Activated naive CD4-positive, alpha-beta T cell treated with anti-CD3 and anti-CD28 coated beads, Interleukin-2, amount 10 ng/mL, durations not matched to agents 7 days and 5 days (primary cell): ENCODE measurements around the gene AGAP1.

Source experiments
- CTCF ChIA-PET: fragments of 350-600 bp; sonication (Branson Sonifier 250); formaldehyde crosslinking; loops from one replicate; lab custom pipeline; 2021; ENCODE audit warnings: antibody characterized with exemption; lab: Charles Lee
- DNase-seq: peaks from one replicate; pipeline ENCODE4 v3.0.0-alpha.2; 2020
- H3K27ac Mint-ChIP-seq: one replicate; pipeline ENCODE4 v1.8.0; 2021; ENCODE audit warnings: mild to moderate bottlenecking, moderate library complexity, mixed read lengths
- H3K27me3 Mint-ChIP-seq: one replicate; pipeline ENCODE4 v1.8.0; 2021; ENCODE audit warnings: mild to moderate bottlenecking, mixed read lengths
- H3K36me3 Mint-ChIP-seq: one replicate; pipeline ENCODE4 v1.8.0; 2021; ENCODE audit warnings: mixed read lengths
- H3K4me1 Mint-ChIP-seq: one replicate; pipeline ENCODE4 v1.8.0; 2021; ENCODE audit warnings: mixed read lengths
- H3K4me3 Mint-ChIP-seq: one replicate; pipeline ENCODE4 v1.8.0; 2021; ENCODE audit warnings: mild to moderate bottlenecking, moderate library complexity, mixed read lengths
- H3K9me3 Mint-ChIP-seq: one replicate; pipeline ENCODE4 v1.8.0; 2021; ENCODE audit warnings: mixed read lengths

AGAP1 gene

DNA sequence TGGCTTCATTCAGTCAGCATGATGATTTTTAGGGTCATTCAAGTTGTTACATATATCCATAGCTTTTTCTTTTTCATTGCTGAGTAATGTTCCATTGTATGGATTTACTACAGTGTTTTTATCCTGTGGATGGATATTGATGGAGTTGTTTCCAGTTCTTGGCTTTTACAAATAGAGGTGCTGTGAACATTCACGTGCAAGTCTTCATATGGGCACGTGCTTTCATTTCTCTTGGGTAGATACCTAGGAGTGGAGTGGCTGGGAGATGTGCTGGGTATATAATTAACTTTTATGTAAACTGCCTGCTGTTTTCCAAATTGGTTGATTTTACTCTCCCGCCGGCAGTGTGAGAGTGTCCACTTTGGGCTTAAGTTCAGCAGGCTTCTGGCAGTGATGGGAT lies 16.5 kb downstream of the AGAP1 start:
- no peak overlapping the region for H3K27ac Mint-ChIP-seq
- DNase-seq = no peak
- no peaks in the 10 kb centered on the region for H3K36me3 Mint-ChIP-seq
- CTCF ChIA-PET = no interaction called here
- no peaks in the 10 kb centered on the region for H3K9me3 Mint-ChIP-seq
- H3K4me1 Mint-ChIP-seq = no peaks in the 10 kb centered on the region
- H3K27me3 Mint-ChIP-seq = no peaks in the 10 kb centered on the region
- H3K4me3 Mint-ChIP-seq = no peak overlapping the region

- no peaks in the 10 kb centered on the region for H3K36me3 Mint-ChIP-seq
- no peaks in the 10 kb centered on the region for H3K9me3 Mint-ChIP-seq
- CTCF ChIA-PET = no interaction called here
- no peaks in the 10 kb centered on the region for H3K4me1 Mint-ChIP-seq
- no peaks in the 10 kb centered on the region for H3K27me3 Mint-ChIP-seq
- H3K4me3 Mint-ChIP-seq = no peak overlapping the region
- H3K27ac Mint-ChIP-seq = no peak overlapping the region
- DNase-seq = no peak
Observed at GRCh38 chr2:235511187-235511661, 17.4 kb downstream of the AGAP1 start.

DNA sequence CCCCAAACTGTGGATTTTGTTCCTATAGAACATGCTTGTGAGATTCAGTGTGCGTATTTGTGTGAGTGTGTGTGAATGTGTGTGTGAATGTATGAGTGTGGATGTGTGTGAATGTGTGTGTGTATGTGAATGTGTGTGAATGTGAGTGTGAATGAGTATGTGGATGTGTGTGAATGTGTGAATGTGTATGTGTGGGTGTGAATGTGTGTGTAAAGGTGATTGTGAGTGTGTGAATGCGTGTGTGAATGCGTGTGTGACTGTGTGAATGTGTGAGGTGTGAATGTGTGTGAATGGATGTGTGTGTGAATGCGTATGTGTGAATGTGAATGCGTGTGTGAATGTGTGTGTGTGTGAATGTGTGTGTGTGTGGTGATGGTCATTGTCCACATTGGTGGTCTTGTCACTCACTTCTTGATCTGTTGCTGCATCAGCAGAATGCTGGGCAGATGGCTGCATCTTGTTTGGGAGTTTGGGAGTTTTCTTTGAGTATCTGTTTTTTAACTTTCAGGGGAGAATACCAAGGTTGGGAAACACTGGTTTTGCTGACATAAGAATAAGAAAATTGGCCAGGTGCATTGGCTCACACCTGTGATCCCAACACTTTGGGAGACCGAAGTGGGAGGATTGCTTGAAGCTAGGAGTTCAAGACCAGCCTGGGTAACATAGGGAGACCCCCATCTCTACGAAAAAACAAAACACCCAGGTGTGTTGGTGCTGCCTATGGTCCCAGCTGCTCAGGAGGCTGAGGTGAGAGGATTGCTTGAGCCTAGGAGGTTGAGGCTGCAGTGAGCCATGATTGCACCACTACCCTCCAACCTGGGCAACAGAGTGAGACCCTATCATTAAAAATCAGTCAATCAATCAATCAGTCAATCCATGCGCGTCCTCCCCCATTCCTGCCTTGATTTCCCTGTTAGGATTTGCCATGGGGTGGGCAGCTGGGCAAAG lies 18.2 kb downstream of the AGAP1 start:
- Mint-ChIP-seq H3K27me3 (no peaks in the 10 kb centered on the region), H3K9me3 (no peaks in the 10 kb centered on the region), H3K4me1 (no peaks in the 10 kb centered on the region), H3K27ac (no peak overlapping the region), H3K4me3 (no peak overlapping the region), H3K36me3 (no peaks in the 10 kb centered on the region)
- no peak for DNase-seq
- CTCF ChIA-PET = no interaction called here

- CTCF ChIA-PET = no interaction called here
- H3K36me3 Mint-ChIP-seq = no peaks in the 10 kb centered on the region
- H3K4me3 Mint-ChIP-seq = no peak overlapping the region
- H3K9me3 Mint-ChIP-seq = no peaks in the 10 kb centered on the region
- no peak overlapping the region for H3K27ac Mint-ChIP-seq
- H3K27me3 Mint-ChIP-seq = no peaks in the 10 kb centered on the region
- no peak for DNase-seq
- no peaks in the 10 kb centered on the region for H3K4me1 Mint-ChIP-seq
Observed at GRCh38 chr2:235512699-235513053, 18.8 kb downstream of the AGAP1 start.

DNA sequence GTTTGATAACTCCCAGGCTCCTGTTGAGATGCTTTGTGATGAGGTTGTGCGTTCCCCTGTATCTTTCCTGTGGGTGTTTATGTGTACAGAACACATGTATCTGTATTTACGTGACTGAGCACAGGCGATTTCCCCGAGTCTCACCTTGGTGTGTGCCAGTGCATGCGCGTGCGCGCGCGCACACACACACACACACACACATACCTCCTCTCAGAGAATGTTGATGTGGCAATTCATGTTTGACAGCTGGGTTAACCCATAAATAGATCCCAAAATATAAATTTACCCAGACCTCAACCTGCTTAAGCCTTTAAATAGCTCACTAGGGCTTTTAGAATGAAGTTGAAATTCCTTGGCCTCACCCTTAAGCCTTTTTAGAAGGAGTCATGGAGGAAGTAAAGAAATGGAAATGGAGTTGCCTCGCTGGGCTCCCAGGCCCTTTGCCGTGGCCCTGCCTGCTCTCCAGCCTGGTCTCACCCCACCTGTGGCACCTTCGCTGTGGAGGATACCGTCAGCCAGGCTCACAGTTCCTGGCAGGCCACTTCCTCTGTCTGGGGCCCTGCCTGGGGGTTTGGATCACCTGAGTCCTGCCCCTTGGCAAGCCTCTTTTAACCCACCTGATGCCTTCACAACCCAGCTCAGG lies 20.3 kb downstream of the AGAP1 start:
- CTCF ChIA-PET = no interaction called here
- H3K9me3 Mint-ChIP-seq = no peaks in the 10 kb centered on the region
- H3K27ac Mint-ChIP-seq = no peak overlapping the region
- H3K4me1 Mint-ChIP-seq = no peaks in the 10 kb centered on the region
- DNase-seq = no peak
- no peaks in the 10 kb centered on the region for H3K36me3 Mint-ChIP-seq
- H3K27me3 Mint-ChIP-seq = no peaks in the 10 kb centered on the region
- H3K4me3 Mint-ChIP-seq = no peak overlapping the region

GRCh38 chr2:235514627-235515363 lies 21.0 kb downstream of the AGAP1 start:
- no peaks in the 10 kb centered on the region for H3K9me3 Mint-ChIP-seq
- no peaks in the 10 kb centered on the region for H3K4me1 Mint-ChIP-seq
- DNase-seq = no peak
- no peaks in the 10 kb centered on the region for H3K36me3 Mint-ChIP-seq
- no peaks in the 10 kb centered on the region for H3K27me3 Mint-ChIP-seq
- CTCF ChIA-PET = interaction anchor here (0.5 kb wide), 1 partner anchor 264 kb away, joined by 4 read pairs; no protein-coding TSS in a partner anchor
- no peak overlapping the region for H3K4me3 Mint-ChIP-seq
- H3K27ac Mint-ChIP-seq = no peak overlapping the region

- no peaks in the 10 kb centered on the region for H3K9me3 Mint-ChIP-seq
- no peaks in the 10 kb centered on the region for H3K27me3 Mint-ChIP-seq
- no peak for DNase-seq
- H3K4me3 Mint-ChIP-seq = no peak overlapping the region
- no peaks in the 10 kb centered on the region for H3K4me1 Mint-ChIP-seq
- H3K36me3 Mint-ChIP-seq = no peaks in the 10 kb centered on the region
- no peak overlapping the region for H3K27ac Mint-ChIP-seq
- CTCF ChIA-PET = interaction anchor here (0.5 kb wide), 1 partner anchor 264 kb away, joined by 4 read pairs; no protein-coding TSS in a partner anchor
Observed at GRCh38 chr2:235515364-235515742, 21.5 kb downstream of the AGAP1 start.

DNA sequence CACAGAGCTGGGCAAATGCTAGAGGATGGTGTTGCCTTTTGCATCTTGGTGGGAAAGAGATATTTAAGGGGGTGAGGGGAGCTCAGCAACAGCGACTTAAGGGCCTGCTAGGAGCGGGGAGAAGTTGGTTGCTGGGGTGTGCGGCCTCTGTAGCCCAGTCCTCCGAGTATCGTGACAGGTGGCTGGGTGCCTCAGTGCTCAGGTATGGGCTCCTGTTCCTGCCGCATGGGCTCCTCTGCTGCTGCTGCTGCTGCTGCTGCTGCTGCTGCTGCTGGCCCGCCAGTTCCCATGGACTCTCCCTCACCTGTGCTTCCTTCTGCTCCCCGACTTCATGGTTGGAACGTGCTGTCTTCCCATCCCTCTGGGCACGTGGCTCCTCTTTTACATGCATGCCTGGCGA lies 22.0 kb downstream of the AGAP1 start:
- no peak overlapping the region for H3K4me3 Mint-ChIP-seq
- H3K4me1 Mint-ChIP-seq = no peaks in the 10 kb centered on the region
- CTCF ChIA-PET = no interaction called here
- H3K9me3 Mint-ChIP-seq = no peaks in the 10 kb centered on the region
- H3K27me3 Mint-ChIP-seq = no peaks in the 10 kb centered on the region
- H3K36me3 Mint-ChIP-seq = no peaks in the 10 kb centered on the region
- no peak overlapping the region for H3K27ac Mint-ChIP-seq
- DNase-seq = no peak

DNA sequence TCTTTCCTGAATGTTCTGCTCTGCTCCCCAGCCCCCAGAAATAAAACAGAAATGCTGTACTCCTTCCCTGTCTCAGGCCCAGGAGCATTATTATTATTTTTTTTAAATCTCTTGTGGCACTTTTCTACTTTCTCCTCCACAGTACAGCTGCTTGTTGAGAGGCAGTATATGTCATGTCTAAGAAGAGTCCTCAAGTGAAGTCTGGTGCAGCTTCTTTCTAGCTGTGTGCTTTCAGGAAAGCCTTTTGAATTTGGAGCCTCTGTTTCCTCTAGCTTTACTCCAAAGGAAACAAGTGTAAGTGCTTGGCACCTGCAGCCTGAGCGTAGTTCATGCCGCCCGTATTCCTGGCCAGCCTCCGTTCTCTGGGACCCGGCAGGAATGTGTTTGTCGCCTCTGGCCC lies 22.4 kb downstream of the AGAP1 start:
- CTCF ChIA-PET = no interaction called here
- no peak for DNase-seq
- Mint-ChIP-seq H3K27ac (no peak overlapping the region), H3K27me3 (no peaks in the 10 kb centered on the region), H3K4me1 (no peaks in the 10 kb centered on the region), H3K36me3 (no peaks in the 10 kb centered on the region), H3K4me3 (no peak overlapping the region), H3K9me3 (no peaks in the 10 kb centered on the region)

- Mint-ChIP-seq H3K4me1 (no peaks in the 10 kb centered on the region), H3K4me3 (no peak overlapping the region), H3K27me3 (no peaks in the 10 kb centered on the region), H3K9me3 (no peaks in the 10 kb centered on the region), H3K27ac (no peak overlapping the region), H3K36me3 (no peaks in the 10 kb centered on the region)
- CTCF ChIA-PET = no interaction called here
- no peak for DNase-seq
Observed at GRCh38 chr2:235518322-235519090, 24.7 kb downstream of the AGAP1 start.

GRCh38 chr2:235520787-235521186 lies 26.9 kb downstream of the AGAP1 start:
- Mint-ChIP-seq H3K9me3 (no peaks in the 10 kb centered on the region), H3K27me3 (no peaks in the 10 kb centered on the region), H3K27ac (no peak overlapping the region), H3K4me1 (no peaks in the 10 kb centered on the region), H3K36me3 (no peaks in the 10 kb centered on the region), H3K4me3 (no peak overlapping the region)
- DNase-seq = no peak
- CTCF ChIA-PET = no interaction called here

- H3K4me1 Mint-ChIP-seq = no peaks in the 10 kb centered on the region
- H3K27ac Mint-ChIP-seq = no peak overlapping the region
- H3K4me3 Mint-ChIP-seq = no peak overlapping the region
- no peaks in the 10 kb centered on the region for H3K36me3 Mint-ChIP-seq
- no peaks in the 10 kb centered on the region for H3K9me3 Mint-ChIP-seq
- DNase-seq = no peak
- CTCF ChIA-PET = no interaction called here
- H3K27me3 Mint-ChIP-seq = no peaks in the 10 kb centered on the region
Observed at GRCh38 chr2:235521844-235522243, 28.0 kb downstream of the AGAP1 start.

- Mint-ChIP-seq H3K27ac (no peak overlapping the region), H3K36me3 (no peaks in the 10 kb centered on the region), H3K4me1 (no peaks in the 10 kb centered on the region), H3K27me3 (no peaks in the 10 kb centered on the region), H3K9me3 (no peaks in the 10 kb centered on the region), H3K4me3 (no peak overlapping the region)
- CTCF ChIA-PET = no interaction called here
- DNase-seq = no peak
Observed at GRCh38 chr2:235523021-235523420, 29.2 kb downstream of the AGAP1 start.
